ENCODE data around the gene UBE2I. TPM values are rescaled to one million over a fixed set of nuclear protein-coding genes. Genes with fewer than 3 reads are reported as not detected.

Gene UBE2I
- total RNA-seq, 2 donors from 2014 or later: 58.8 to 59.5 TPM

DNA sequence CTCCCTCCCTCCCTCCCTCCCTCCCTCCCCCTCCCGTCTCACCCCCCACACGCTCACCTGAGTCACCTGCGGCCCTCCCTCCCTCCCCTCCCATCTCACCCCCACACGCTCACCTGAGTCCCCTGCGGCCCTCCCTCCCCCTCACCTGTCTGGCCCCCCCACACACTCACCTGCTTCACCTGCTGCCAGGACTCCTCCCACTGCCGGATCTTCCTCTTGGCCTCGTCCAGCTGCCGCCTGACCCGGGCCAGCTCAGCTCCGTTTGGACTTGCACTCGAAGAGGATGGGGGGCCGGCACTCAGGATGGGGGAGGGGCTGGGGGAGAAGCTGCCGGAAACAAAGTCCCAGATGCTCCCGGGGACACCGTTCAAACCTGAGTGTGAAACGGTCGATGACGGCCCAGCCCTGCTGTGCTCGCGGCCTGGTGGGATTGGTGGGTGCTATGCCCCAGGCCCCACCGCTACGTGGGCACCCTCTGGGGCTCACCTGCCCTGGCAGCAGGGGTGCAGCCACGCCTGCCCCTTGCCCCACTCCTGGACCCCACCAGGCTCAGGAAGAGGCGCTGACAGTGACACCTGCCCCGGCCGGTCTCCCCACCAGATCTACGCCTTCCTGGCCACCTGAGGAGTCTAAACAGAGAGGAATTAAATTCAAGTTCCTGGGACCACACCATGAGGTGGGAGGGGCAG is 58.2 kb downstream of the UBE2I start:
- no peak overlapping the region for H3K27ac ChIP-seq
- no peak overlapping the region for H3K4me3 ChIP-seq
- H3K27me3 ChIP-seq: no peaks in the 10 kb centered on the region
- peaks cover 50% of the 10 kb centered on the region for H3K36me3 ChIP-seq
- no peak for TF ChIP-seq CTCF (IDR thresholded peaks at IDR 0.05)
- DNase-seq (ENCODE audit: low spot score): no peak
- H3K9me3 ChIP-seq: no peaks in the 10 kb centered on the region
- H3K4me1 ChIP-seq: no peaks in the 10 kb centered on the region

GRCh38 chr16:1371054-1371978 is 61.9 kb downstream of the UBE2I start:
- Histone ChIP-seq H3K27me3 (no peaks in the 10 kb centered on the region), H3K4me3 (no peak overlapping the region), H3K36me3 (peaks cover 18% of the 10 kb centered on the region), H3K9me3 (no peaks in the 10 kb centered on the region), H3K27ac (no peak overlapping the region), H3K4me1 (no peaks in the 10 kb centered on the region)
- no peak for TF ChIP-seq CTCF (IDR thresholded peaks at IDR 0.05)
- DNase-seq (ENCODE audit: low spot score): no peak

DNA sequence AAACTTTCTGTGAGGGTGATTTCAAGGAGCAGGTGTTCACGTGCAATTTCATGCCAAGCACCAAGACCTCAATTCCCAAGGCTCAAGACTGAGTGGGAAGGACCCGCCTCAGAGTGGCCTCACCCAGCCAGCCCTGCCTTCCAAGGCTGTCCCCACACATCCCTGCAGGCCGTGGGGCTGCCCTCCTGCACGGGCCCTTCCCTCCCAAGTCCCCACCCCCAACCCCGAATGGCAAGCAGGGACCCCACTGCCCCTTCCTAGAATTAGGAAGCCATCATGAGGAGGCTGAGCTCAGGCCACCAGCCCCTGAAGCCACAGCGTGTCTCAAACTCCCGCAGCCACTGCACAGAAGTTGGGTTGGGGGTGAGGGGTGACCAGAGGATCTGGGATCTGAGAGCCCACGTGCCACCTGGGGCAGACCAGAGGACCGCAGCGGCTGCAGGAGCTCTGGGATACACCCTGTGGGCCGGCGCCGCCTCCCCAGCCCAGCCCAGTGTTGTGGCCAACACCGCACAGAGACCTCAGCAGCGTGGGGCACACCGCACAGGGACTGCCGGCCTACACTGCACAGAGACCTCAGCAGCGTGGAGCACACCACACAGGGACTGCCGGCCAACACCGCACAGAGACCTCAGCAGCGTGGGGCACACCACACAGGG is 63.0 kb downstream of the UBE2I start:
- no peak for DNase-seq (ENCODE audit: low spot score)
- Histone ChIP-seq H3K27me3 (no peaks in the 10 kb centered on the region), H3K9me3 (no peaks in the 10 kb centered on the region), H3K27ac (no peak overlapping the region), H3K4me1 (peaks cover 0 to under 1% of the 10 kb centered on the region in 2 donors), H3K36me3 (peaks cover 12% of the 10 kb centered on the region), H3K4me3 (no peak overlapping the region)
- no peak for TF ChIP-seq CTCF (IDR thresholded peaks at IDR 0.05)

- peaks cover 9% of the 10 kb centered on the region for H3K36me3 ChIP-seq
- H3K9me3 ChIP-seq: no peaks in the 10 kb centered on the region
- TF ChIP-seq CTCF (IDR thresholded peaks at IDR 0.05): no peak
- H3K4me3 ChIP-seq: no peak overlapping the region
- no peak for DNase-seq (ENCODE audit: low spot score)
- H3K27me3 ChIP-seq: no peaks in the 10 kb centered on the region
- H3K4me1 ChIP-seq: peaks cover 0 to 21% of the 10 kb centered on the region in 2 donors
- H3K27ac ChIP-seq: no peak overlapping the region
Observed at GRCh38 chr16:1374418-1375297, 65.2 kb downstream of the UBE2I start.

- H3K27ac ChIP-seq: no peak overlapping the region
- H3K4me1 ChIP-seq: peaks cover 0 to 25% of the 10 kb centered on the region in 2 donors
- no peak for DNase-seq (ENCODE audit: low spot score)
- no peak overlapping the region for H3K4me3 ChIP-seq
- no peak for TF ChIP-seq CTCF (IDR thresholded peaks at IDR 0.05)
- H3K27me3 ChIP-seq: no peaks in the 10 kb centered on the region
- no peaks in the 10 kb centered on the region for H3K9me3 ChIP-seq
- H3K36me3 ChIP-seq: peaks cover 2% of the 10 kb centered on the region
Observed at GRCh38 chr16:1375298-1375640, 65.8 kb downstream of the UBE2I start.
